NCI-H526 (cell line): ENCODE measurements around the gene TAF4.
"Not testable (repeated sequence)": the region's sequence is repeated elsewhere in the genome, so short reads cannot be mapped to it uniquely, and the experiment has no call there.

Source experiments
- DNase-seq, 2 experiments: peaks; one replicate each; lab custom pipeline; 2025; lab: John Stamatoyannopoulos, UW

The TAF4 gene

GRCh38 chr20:61979701-61980635 is 85.7 kb downstream of the TAF4 start:
- no peak for DNase-seq

DNA sequence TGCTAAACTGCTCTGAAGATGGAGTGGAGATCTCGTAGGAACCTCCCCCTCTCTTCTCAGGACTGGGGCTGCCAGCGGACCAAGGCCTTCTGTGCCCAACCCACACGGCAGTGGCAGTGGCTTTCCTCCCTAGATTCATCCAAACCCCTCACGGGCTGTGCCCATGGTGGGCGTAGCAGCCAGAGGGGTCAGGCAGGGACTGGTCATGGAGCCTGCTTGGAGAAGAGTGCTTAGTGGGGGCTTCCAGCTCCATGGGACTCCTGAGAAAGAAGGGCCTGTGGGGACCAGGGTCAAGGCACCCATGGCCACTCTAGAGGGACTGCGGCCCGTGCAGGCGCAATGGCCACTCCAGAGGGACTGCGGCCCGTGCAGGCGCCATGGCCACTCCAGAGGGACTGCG is 86.6 kb downstream of the TAF4 start:
- no peak for DNase-seq

DNA sequence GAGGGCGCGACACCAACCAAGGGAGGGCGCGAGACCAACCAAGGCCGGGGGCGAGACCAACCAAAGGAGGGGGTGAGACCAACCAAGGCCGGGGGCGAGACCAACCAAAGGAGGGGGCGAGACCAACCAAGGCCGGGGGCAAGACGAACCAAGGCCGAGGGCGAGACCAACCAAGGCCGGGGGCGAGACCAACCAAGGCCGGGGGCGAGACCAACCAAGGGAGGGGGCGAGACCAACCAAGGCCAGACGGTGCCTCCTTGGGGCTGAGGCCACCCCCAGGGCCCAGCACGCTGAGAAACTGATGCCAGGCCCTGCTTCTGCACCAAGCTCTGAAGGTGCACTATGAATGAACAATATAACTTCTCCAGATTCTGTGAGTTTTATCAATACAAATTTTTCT is 87.2 kb downstream of the TAF4 start:
- no peak for DNase-seq

DNA sequence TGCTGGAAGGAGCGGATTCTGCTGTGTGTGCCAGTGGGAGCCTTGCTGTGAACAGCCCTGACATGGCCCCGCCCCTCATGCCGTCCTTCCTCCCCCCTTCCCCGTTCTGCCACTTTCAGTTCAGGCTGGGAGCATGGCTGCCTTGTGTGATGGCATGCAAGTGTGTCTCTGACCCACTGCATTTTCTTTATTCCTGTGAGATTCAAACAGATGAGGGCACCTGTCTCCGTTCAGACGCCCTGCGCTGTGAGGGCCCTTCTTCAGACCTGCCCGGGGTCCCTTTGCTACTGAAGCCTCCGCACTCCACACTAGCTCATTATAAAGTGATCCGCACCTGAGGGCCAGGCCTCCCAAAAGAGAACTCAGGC is 88.3 kb downstream of the TAF4 start:
- DNase-seq = no peak

DNA sequence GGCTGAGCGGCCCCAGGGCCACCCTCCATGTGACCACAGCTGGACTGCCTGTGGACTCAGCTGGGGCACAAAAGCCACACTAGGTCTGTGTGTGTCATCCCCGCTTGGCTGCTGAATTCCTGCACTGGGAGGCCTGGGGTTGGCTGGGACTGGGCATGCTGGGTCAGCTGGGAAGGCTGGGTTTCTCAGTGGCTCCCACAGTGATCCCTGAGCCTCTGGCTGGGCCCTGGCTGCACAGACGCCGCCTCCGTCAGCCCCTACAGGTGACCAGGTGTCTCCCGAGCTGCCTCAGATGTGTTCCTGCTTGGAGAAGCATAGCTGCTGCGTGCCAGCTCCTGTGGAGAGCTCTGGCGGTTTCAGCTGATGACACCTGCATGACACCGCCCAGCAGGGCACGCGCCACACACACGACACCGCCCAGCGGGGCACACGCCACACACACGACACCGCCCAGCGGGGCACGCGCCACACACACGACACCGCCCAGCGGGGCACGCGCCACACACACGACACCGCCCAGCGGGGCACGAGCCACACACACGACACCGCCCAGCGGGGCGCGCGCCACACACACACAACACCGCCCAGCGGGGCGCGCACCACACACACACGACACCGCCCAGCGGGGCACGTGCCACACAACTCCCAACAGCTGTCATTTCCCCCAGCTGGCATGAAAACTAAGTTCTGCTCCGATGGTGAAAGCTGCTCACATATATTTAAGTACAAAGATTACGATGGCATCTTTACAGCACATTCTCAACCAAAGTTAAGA is 88.8 kb downstream of the TAF4 start:
- DNase-seq = no peak

DNA sequence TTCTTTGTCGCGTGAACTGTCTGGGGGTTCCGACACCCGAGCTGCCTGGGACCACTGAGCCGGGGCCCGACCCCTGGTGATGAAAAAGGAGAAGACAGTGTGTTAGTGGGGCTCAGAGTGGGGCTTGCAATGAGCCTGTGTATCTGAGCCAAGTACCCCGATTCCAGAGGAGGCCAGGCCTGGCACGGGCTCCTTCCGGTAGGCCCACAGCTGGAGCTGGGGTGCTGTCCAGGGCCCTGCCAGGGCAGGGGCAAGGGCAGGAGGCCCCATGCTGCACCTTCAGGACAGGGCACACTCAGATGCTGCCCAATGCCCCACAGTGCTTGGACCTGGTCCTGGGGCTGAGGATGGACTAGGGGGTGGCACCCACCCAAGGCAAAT is 89.4 kb downstream of the TAF4 start:
- no peak for DNase-seq

GRCh38 chr20:61975407-61976129 is 90.1 kb downstream of the TAF4 start:
- DNase-seq = no peak

GRCh38 chr20:61974357-61974665 is 91.4 kb downstream of the TAF4 start:
- DNase-seq = no peak

- no peak for DNase-seq
Observed at GRCh38 chr20:61973515-61974356, 91.9 kb downstream of the TAF4 start.

GRCh38 chr20:61972636-61973508 is 92.8 kb downstream of the TAF4 start:
- no peak for DNase-seq

- DNase-seq = not testable (repeated sequence)
Observed at GRCh38 chr20:61971595-61971994, 94.1 kb downstream of the TAF4 start.

DNA sequence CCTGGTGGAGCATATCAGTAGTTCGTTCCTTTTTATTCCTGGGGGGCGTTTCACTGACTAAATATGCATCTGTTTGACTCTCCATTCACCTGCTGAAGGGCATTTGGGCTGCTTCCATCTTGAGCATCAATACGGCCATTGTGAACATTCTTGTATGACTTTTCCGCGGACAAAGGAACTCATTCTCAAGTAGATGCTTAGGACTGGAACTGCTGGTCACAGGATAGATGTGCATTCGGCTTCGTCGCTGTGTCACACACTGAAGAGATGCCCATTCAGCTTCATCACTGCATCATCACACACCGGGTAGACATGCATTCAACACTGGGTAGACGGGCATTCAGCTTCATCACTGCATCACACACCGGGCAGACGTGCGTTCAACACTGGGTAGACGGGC is 95.3 kb downstream of the TAF4 start:
- no peak for DNase-seq

GRCh38 chr20:61969806-61970205 is 95.9 kb downstream of the TAF4 start:
- no peak for DNase-seq

DNA sequence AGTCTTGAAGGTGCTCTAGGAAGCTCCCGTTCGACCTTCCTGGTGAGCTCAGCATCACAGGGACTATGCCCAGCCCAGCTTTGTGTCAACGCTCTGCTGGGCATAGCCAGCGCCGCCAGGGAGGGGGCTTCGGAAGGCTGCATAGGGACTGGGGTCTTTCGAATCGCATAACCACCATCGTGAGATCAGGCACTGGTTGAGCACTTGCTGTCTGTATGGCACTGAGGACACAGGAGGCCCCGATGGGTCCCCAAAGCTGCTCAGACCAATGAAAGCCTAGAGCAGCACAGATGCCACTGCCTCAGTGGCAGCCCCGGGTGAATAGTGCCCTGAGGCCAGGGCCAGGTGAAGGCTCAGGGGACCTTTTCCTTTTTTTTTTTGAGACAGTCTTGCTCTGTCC is 96.7 kb downstream of the TAF4 start:
- no peak for DNase-seq

DNA sequence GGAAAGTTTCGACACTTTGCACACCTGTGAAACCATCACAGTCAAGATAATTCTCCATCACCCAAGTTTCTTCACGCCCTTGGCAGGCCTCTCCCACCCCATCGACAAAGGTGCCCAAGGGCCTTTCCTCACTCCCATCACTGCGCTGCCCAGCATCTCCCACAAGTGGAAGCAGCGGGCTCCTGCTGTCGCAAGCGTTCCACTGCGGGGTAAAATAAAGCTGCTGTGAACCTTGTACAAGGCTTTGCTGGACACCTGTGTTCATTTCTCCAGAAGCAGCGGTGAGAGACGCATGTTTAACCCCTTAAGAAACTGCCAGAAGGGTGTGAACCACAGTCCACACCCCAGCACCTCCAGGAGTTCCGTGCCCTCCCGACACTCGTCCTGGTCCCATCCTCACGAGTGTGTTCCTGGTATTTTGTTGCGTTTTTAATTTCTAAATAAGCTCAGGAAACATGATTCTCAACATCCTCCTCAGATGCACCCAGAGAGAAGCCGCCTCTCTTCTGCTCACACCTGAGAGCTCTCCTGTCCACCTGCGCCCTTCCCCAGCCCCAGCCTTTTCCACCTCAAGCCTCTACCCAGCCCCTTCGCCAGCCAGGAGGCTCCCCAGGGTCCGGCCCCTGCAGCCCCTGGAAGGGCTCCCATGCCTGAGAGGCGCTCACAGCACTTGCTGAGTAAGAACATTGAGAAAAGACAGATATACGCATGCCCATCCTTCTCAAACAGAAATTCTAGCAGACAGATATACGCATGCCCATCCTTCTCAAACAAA is 97.5 kb downstream of the TAF4 start:
- DNase-seq = no peak

DNA sequence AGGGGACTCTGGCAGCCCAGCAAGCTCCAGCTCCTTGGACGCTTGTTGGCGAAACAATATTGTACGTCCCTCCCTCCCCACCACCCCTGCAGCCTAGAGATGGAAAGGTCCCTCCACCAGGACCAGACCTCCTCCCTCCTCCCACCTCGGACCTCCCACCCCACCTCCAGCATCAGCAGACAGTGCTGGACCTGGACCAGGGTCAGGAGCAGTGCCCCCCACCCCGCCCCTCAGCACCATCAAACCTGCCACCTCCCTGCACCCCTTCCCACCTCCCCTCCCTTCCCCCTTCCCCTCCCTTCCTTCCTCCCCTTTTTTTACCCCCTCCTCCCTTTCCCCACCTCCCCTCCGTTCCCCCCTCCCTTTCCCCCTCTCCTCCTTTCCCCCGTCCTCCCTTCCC is 98.4 kb downstream of the TAF4 start:
- DNase-seq = no peak

- no peak for DNase-seq
Observed at GRCh38 chr20:61966492-61967244, 99.0 kb downstream of the TAF4 start.

- peak in 1 of 2 experiments; percentile 67 for DNase-seq
Observed at GRCh38 chr20:61965606-61966491, 99.8 kb downstream of the TAF4 start.
